ENCODE results near the gene RERE.

DNA sequence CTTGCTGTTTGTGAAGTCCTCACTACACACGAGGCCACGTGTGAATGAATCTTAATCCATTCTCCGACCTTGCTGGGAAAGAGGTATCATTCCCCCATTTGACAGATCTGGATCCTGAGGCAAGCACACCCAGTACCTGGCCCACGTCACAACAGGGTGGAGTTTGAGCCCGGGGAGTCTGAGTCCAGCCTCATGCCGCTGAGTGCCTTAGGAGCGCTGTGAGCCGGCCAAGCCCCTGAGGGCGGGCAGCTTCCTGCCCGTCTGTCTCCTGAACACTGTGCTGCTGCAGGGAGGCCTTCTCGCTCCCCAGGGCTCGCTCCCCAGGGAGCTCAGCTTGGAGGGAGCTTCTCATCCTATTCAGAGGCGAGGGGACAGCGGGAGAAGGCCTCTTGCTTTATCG is 469.8 kb downstream of the RERE start:
- TF ChIP-seq, protein P1, sequence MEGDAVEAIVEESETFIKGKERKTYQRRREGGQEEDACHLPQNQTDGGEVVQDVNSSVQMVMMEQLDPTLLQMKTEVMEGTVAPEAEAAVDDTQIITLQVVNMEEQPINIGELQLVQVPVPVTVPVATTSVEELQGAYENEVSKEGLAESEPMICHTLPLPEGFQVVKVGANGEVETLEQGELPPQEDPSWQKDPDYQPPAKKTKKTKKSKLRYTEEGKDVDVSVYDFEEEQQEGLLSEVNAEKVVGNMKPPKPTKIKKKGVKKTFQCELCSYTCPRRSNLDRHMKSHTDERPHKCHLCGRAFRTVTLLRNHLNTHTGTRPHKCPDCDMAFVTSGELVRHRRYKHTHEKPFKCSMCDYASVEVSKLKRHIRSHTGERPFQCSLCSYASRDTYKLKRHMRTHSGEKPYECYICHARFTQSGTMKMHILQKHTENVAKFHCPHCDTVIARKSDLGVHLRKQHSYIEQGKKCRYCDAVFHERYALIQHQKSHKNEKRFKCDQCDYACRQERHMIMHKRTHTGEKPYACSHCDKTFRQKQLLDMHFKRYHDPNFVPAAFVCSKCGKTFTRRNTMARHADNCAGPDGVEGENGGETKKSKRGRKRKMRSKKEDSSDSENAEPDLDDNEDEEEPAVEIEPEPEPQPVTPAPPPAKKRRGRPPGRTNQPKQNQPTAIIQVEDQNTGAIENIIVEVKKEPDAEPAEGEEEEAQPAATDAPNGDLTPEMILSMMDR (IDR thresholded peaks at IDR 0.05) = no peak
- no peak for TF ChIP-seq POLR2A (IDR thresholded peaks at IDR 0.05)

Data from heart left ventricle (tissue), 13 donors.